Lung (tissue), 12 donors: Measurements from ENCODE around the gene HIRIP3. TPM values are rescaled to one million over a fixed set of nuclear protein-coding genes. Genes with fewer than 3 reads are reported as not detected.

ENCODE experiments used
- ATAC-seq: fragments of 200-7000 bp; cut with Tn5 transposase; one replicate; pipeline ENCODE4 v1.9.1; 2020; ENCODE audit warnings: moderate number of reproducible peaks; ENCODE audit not compliant: insufficient read depth, low FRiP score
- DNase-seq, 3 donors: peaks; one replicate each; pipeline ENCODE4 v3.0.0-alpha.2; 2013 to 2017
- H3K27ac ChIP-seq, 2 donors: one replicate each; pipeline ENCODE4 v1.5.1; 2013; ENCODE audit warnings: mild to moderate bottlenecking in 2 of 2, moderate library complexity in 2 of 2, control low read depth in 1 of 2, inconsistent platforms in 1 of 2, low read depth in 1 of 2, low read length in 1 of 2
- H3K27me3 ChIP-seq, 3 donors: one replicate each; pipeline ENCODE4 v1.5.1; 2013; ENCODE audit warnings: low read length in 2 of 3; ENCODE audit not compliant: control insufficient read depth in 3 of 3, insufficient read depth in 3 of 3
- H3K36me3 ChIP-seq, 4 donors: one replicate each; pipeline ENCODE4 v1.5.1; 2013; ENCODE audit warnings: low read length in 4 of 4, mild to moderate bottlenecking in 1 of 4, moderate library complexity in 1 of 4; ENCODE audit not compliant: control insufficient read depth in 4 of 4, insufficient read depth in 4 of 4
- H3K4me1 ChIP-seq, 5 donors: one replicate each; pipeline ENCODE4 v1.5.1; 2013; ENCODE audit warnings: low read length in 5 of 5, mild to moderate bottlenecking in 2 of 5, moderate library complexity in 1 of 5; ENCODE audit not compliant: control insufficient read depth in 5 of 5, insufficient read depth in 5 of 5
- H3K4me3 ChIP-seq: one replicate; pipeline ENCODE4 v1.5.1; 2013; ENCODE audit warnings: mild to moderate bottlenecking, control low read depth, moderate library complexity
- H3K9ac ChIP-seq, 2 donors: one replicate each; pipeline ENCODE4 v1.5.1; 2013; ENCODE audit warnings: low read length in 2 of 2, control low read depth in 1 of 2; ENCODE audit not compliant: insufficient read depth in 1 of 2
- H3K9me3 ChIP-seq, 4 donors: one replicate each; pipeline ENCODE4 v1.5.1; 2013; ENCODE audit warnings: low read length in 3 of 4, mild to moderate bottlenecking in 1 of 4, moderate library complexity in 1 of 4; ENCODE audit not compliant: control insufficient read depth in 4 of 4, insufficient read depth in 3 of 4
- WGBS, 2 donors: extraction: QIAGEN DNeasy Blood & Tissue Kit; methylation state at CpG; one replicate each; pipeline ENCODE4 v1.1.7; 2013; 5-methylcytosine and 5-hydroxymethylcytosine counted together
- polyA plus RNA-seq, 2 donors: library from polyadenylated mRNA; stranded (reverse); fragments of 200-250 nt; gene quantifications; one replicate each; pipeline ENCODE4 v1.2.1, GENCODE V29; 2013
- total RNA-seq, 2 donors: library from RNA; depleted of rRNA in 1 of 2; stranded (reverse); fragments of >200 nt in 1 of 2; gene quantifications; one replicate each; pipeline ENCODE4 v1.2.1, GENCODE V29; 2014 to 2021
- TF ChIP-seq, protein P1 (sequence below): IDR thresholded peaks from 2 replicates; pipeline ENCODE4 v1.5.1; 2012; ENCODE audit warnings: mild to moderate bottlenecking; ENCODE audit errors: control extremely low read depth, extremely low read depth
- donor health status: control.
- donor health status: control.
- donor health status: Bipolar disorder and iron deficiency.
- donor health status: healthy.
- donor health status: DM: yes; HTN: yes; CAD: no.

The HIRIP3 gene
- total and polyA plus RNA-seq, 4 donors: 13.1 to 22.7 (median 17.7) TPM

GRCh38 chr16:29983420-29984136 is 11.8 kb downstream of the HIRIP3 start:
- ATAC-seq (no peak), DNase-seq (no peak)
- peak overlapping the region in 1 of 2 donors; percentile 57 for H3K27ac ChIP-seq
- 87 to 96% methylated on average over 12 of the region's 12 CpGs for WGBS, 2 donors
- H3K36me3 ChIP-seq: peaks cover 39 to 85% (median 78%) of the 10 kb centered on the region in 4 donors
- no peaks in the 10 kb centered on the region for H3K9me3 ChIP-seq
- TF ChIP-seq, protein P1, sequence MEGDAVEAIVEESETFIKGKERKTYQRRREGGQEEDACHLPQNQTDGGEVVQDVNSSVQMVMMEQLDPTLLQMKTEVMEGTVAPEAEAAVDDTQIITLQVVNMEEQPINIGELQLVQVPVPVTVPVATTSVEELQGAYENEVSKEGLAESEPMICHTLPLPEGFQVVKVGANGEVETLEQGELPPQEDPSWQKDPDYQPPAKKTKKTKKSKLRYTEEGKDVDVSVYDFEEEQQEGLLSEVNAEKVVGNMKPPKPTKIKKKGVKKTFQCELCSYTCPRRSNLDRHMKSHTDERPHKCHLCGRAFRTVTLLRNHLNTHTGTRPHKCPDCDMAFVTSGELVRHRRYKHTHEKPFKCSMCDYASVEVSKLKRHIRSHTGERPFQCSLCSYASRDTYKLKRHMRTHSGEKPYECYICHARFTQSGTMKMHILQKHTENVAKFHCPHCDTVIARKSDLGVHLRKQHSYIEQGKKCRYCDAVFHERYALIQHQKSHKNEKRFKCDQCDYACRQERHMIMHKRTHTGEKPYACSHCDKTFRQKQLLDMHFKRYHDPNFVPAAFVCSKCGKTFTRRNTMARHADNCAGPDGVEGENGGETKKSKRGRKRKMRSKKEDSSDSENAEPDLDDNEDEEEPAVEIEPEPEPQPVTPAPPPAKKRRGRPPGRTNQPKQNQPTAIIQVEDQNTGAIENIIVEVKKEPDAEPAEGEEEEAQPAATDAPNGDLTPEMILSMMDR: no peak
- no peak overlapping the region for H3K4me3 ChIP-seq
- peaks cover 0 to 10% (median 0%) of the 10 kb centered on the region in 5 donors for H3K4me1 ChIP-seq
- H3K9ac ChIP-seq: no peak overlapping the region
- H3K27me3 ChIP-seq: no peaks in the 10 kb centered on the region

DNA sequence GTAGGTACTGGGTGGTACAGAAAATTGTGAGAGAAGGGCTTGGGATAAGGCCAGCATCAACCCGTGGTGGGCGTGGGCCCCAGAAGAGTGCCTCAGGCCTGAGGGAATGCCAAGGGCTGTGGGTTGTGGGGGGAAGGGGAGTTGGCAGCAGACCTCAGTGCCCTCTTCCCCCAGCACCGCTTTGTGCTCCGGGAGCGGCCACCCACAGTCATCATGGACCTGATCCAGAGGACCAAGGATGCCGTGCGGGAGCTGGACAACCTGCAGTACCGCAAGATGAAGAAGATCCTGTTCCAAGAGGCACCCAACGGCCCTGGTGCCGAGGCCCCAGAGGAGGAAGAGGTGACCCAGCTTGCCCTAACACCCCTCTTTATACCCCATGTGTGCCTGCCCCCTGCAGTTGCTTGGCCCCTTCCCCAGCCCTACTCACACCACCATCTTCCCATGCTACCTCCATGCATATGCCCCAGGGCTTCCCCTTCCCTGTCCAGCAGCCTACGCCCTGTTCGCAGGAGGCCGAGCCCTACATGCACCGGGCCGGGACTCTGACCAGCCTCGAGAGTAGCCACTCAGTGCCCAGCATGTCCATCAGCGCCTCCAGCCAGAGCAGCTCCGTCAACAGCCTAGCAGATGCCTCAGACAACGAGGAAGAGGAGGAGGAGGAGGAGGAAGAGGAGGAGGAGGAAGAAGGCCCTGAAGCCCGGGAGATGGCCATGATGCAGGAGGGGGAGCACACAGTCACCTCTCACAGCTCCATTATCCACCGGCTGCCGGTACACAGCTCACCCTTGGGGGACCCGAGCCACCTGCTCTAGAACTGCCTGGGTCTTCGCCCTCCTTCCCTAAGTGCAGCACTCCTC is 12.6 kb downstream of the HIRIP3 start:
- peaks cover 0 to 15% (median 0%) of the 10 kb centered on the region in 5 donors for H3K4me1 ChIP-seq
- ATAC-seq: no peak
- no peaks in the 10 kb centered on the region for H3K27me3 ChIP-seq
- TF ChIP-seq, protein P1: no peak
- no peak overlapping the region for H3K4me3 ChIP-seq
- no peaks in the 10 kb centered on the region for H3K9me3 ChIP-seq
- no peak overlapping the region for H3K27ac ChIP-seq
- DNase-seq: no peak
- 85 to 86% methylated on average over 23 to 24 of the region's 24 CpGs for WGBS, 2 donors
- H3K9ac ChIP-seq: no peak overlapping the region
- peaks cover 39 to 86% (median 80%) of the 10 kb centered on the region in 4 donors for H3K36me3 ChIP-seq

GRCh38 chr16:29978564-29979270 is 16.7 kb downstream of the HIRIP3 start:
- Histone ChIP-seq H3K4me3 (no peak overlapping the region), H3K27me3 (no peaks in the 10 kb centered on the region), H3K9me3 (no peaks in the 10 kb centered on the region), H3K36me3 (peaks cover 19 to 60% (median 52%) of the 10 kb centered on the region in 4 donors), H3K9ac (no peak overlapping the region), H3K4me1 (peaks cover 14 to 31% (median 19%) of the 10 kb centered on the region in 5 donors), H3K27ac (peak overlapping the region in 1 of 2 donors; percentile 49)
- 86 to 88% methylated on average over 9 of the region's 9 CpGs for WGBS, 2 donors
- ATAC-seq (no peak), DNase-seq (no peak)
- TF ChIP-seq, protein P1: no peak
